Measurements from ENCODE around the gene ENGASE.

The ENGASE gene

GRCh38 chr17:79124513-79125209 lies 50.0 kb downstream of the ENGASE start:
- TF ChIP-seq CTCF (conservative IDR thresholded peaks at IDR 0.05; ENCODE audit: low read depth, low read length), result no peak
- no peak for DNase-seq (ENCODE audit: low read depth)
- no peak overlapping the region for H3K4me3 ChIP-seq (ENCODE audit: low read length)

GRCh38 chr17:79125503-79125902 lies 50.9 kb downstream of the ENGASE start:
- TF ChIP-seq CTCF (conservative IDR thresholded peaks at IDR 0.05; ENCODE audit: low read depth, low read length), result no peak
- DNase-seq (ENCODE audit: low read depth), result no peak
- H3K4me3 ChIP-seq (ENCODE audit: low read length), result no peak overlapping the region

- DNase-seq (ENCODE audit: low read depth), result no peak
- TF ChIP-seq CTCF (conservative IDR thresholded peaks at IDR 0.05; ENCODE audit: low read depth, low read length), result peak; percentile 39
- H3K4me3 ChIP-seq (ENCODE audit: low read length), result no peak overlapping the region
Measured at GRCh38 chr17:79126139-79126538, 51.5 kb downstream of the ENGASE start.

GRCh38 chr17:79127534-79128135 lies 53.0 kb downstream of the ENGASE start:
- no peak for DNase-seq (ENCODE audit: low read depth)
- H3K4me3 ChIP-seq (ENCODE audit: low read length), result no peak overlapping the region
- no peak for TF ChIP-seq CTCF (conservative IDR thresholded peaks at IDR 0.05; ENCODE audit: low read depth, low read length)

GRCh38 chr17:79129523-79129922 lies 54.9 kb downstream of the ENGASE start:
- DNase-seq (ENCODE audit: low read depth), result no peak
- no peak for TF ChIP-seq CTCF (conservative IDR thresholded peaks at IDR 0.05; ENCODE audit: low read depth, low read length)
- H3K4me3 ChIP-seq (ENCODE audit: low read length), result no peak overlapping the region

- no peak for TF ChIP-seq CTCF (conservative IDR thresholded peaks at IDR 0.05; ENCODE audit: low read depth, low read length)
Measured at GRCh38 chr17:79130536-79131273, 56.1 kb downstream of the ENGASE start.

More at GRCh38 chr17:79130536-79131273, 56.1 kb downstream of the ENGASE start:
- no peak overlapping the region for H3K4me3 ChIP-seq (ENCODE audit: low read length)
- no peak for DNase-seq (ENCODE audit: low read depth)

All from retinal pigment epithelial cell (primary cell).